Neural cell (in vitro differentiated cells): Measurements from ENCODE around the gene PRDM2.

Source experiments
- CTCF ChIP-seq: fragments of 450-650 bp; IDR thresholded peaks from 2 replicates; pipeline ENCODE4 v1.5.1; 2014; ENCODE audit warnings: antibody characterized with exemption, mild to moderate bottlenecking, moderate library complexity; ENCODE audit not compliant: poor library complexity, severe bottlenecking
- EP300 ChIP-seq: fragments of 450-650 bp; conservative IDR thresholded peaks from 2 replicates; pipeline ENCODE4 v1.6.1; 2014; ENCODE audit warnings: antibody characterized with exemption, mild to moderate bottlenecking, moderate library complexity; ENCODE audit not compliant: poor library complexity, severe bottlenecking
- RAD21 ChIP-seq: fragments of 450-650 bp; conservative IDR thresholded peaks from 2 replicates; pipeline ENCODE4 v1.6.1; 2014; ENCODE audit warnings: antibody characterized with exemption, mild to moderate bottlenecking, moderate library complexity

DNA sequence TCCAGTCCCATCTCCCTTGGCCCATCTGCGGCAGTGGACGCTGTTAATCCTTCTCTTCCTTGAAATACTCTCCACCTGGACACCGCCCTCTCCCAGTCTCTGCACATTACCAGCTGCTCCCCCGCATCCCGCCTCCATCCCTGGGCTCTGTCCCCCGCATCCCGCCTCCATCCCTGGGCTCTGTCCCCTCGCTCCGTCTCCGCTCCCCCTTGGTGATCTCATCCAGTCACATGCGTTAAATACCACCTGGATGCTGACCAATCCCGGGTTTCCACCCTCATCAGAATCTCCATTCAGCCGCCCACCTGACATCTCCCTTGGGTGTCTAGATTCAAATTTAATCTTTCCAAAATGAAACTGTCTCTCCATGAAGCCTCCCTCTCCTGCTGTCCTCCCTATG lies 106.1 kb downstream of the PRDM2 start:
- TF ChIP-seq CTCF (no peak), RAD21 (no peak), EP300 (no peak)
